Bronchial epithelial cell (primary cell): ENCODE data around the gene EHBP1. TPM values are rescaled to one million over a fixed set of nuclear protein-coding genes. Genes with fewer than 3 reads are reported as not detected.
A peak's percentile ranks its signal among the peaks of the same experiment; 100 is the strongest.

Experiments used
- DNase-seq: peaks from one replicate; pipeline ENCODE4 v3.0.0-alpha.2; 2010; ENCODE audit warnings: low read depth
- FAIRE-seq: peaks from 2 replicates; lab custom pipeline; 2011; peaks lifted over from hg19 to GRCh38; lab: Jason Lieb, UNC
- H3K27me3 ChIP-seq: 2 replicates; pipeline ENCODE4 v1.5.1; 2011; ENCODE audit warnings: low read length; ENCODE audit not compliant: control insufficient read depth, insufficient read depth
- H3K36me3 ChIP-seq: 2 replicates; pipeline ENCODE4 v1.5.1; 2011; ENCODE audit warnings: low read length; ENCODE audit not compliant: control insufficient read depth, insufficient read depth
- H3K4me3 ChIP-seq: 2 replicates; pipeline ENCODE4 v1.5.1; 2011; ENCODE audit warnings: mild to moderate bottlenecking, low read depth, low read length, control low read depth
- total RNA-seq: library from RNA; depleted of rRNA; stranded (reverse); fragments of >200 nt; gene quantifications from 2 replicates; pipeline ENCODE4 v1.2.1, GENCODE V29; 2014
- TF ChIP-seq, protein P1 (sequence below): IDR thresholded peaks from 2 replicates; pipeline ENCODE4 v1.5.1; 2011; ENCODE audit warnings: mild to moderate bottlenecking, moderate library complexity, low read length, control low read depth, inconsistent platforms; ENCODE audit not compliant: insufficient read depth, severe bottlenecking

EHBP1 gene
- total RNA-seq, 1 donor from 2014 or later, result 132 TPM

DNA sequence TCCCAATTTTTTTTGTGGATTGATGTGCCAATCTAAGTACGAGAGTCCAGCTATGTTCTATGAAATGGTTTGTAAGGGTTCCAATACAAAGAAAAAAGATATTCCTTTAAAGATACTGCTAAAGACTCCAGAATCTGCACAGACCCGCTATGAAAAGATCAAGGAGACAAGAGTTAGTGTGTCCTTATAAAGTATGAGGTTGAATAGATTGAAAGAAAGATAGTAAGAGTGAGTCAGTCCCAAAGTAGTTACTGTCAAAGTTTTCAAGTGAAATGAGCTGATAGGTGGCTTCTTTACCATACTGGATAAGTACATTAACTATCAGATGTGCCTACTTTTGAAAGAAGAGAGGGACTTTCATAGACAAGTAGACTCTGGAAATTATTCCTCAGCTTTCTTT, 17.9 kb upstream of the EHBP1 start:
- TF ChIP-seq, protein P1, sequence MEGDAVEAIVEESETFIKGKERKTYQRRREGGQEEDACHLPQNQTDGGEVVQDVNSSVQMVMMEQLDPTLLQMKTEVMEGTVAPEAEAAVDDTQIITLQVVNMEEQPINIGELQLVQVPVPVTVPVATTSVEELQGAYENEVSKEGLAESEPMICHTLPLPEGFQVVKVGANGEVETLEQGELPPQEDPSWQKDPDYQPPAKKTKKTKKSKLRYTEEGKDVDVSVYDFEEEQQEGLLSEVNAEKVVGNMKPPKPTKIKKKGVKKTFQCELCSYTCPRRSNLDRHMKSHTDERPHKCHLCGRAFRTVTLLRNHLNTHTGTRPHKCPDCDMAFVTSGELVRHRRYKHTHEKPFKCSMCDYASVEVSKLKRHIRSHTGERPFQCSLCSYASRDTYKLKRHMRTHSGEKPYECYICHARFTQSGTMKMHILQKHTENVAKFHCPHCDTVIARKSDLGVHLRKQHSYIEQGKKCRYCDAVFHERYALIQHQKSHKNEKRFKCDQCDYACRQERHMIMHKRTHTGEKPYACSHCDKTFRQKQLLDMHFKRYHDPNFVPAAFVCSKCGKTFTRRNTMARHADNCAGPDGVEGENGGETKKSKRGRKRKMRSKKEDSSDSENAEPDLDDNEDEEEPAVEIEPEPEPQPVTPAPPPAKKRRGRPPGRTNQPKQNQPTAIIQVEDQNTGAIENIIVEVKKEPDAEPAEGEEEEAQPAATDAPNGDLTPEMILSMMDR, result no peak
- Histone ChIP-seq H3K36me3 (no peaks in the 10 kb centered on the region), H3K4me3 (no peak overlapping the region), H3K27me3 (no peaks in the 10 kb centered on the region)
- no peak for DNase-seq
- FAIRE-seq, result no peak

DNA sequence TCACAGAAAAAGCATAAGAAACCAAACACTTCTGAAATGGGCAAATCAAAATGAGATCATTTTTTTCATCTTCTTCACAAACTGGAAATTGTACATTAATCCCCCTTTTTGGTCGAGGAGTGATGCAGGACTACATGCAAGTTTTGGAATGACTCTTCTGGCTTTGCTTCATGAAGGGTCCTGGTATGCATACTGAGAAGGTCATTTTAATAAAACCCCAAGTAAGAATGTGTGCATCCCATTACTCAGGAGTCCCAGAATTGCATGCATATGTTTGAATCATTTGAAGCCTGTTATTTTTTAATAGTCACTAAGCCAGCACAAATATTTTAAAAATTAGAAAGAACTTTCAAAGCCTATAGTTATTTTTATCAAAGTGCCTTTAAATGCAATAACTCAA, 16.7 kb upstream of the EHBP1 start:
- Histone ChIP-seq H3K4me3 (no peak overlapping the region), H3K36me3 (no peaks in the 10 kb centered on the region), H3K27me3 (no peaks in the 10 kb centered on the region)
- DNase-seq (no peak), FAIRE-seq (no peak)
- TF ChIP-seq, protein P1, result no peak

DNA sequence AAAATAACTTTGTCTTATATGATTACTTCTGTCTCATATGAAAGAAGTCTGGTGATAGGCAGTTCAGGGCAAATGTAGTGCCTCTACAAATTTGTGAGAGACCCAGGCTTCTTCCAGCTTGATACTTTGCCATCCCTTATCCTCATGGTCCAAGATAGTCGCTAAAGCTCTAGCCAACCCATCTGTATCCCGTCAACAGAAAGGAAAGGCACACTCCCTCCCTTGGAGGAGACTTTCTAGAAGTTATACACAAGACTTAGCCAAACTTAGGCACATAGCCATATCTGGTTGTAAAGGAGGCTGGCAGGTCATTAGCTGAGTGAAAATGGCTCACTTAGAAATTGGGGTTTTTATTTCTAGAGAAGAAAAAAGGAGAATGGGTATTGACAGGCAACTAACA, 14.3 kb upstream of the EHBP1 start:
- no peak overlapping the region for H3K4me3 ChIP-seq
- no peak for FAIRE-seq
- H3K27me3 ChIP-seq, result no peaks in the 10 kb centered on the region
- no peak for DNase-seq
- no peaks in the 10 kb centered on the region for H3K36me3 ChIP-seq
- TF ChIP-seq, protein P1, result no peak

DNA sequence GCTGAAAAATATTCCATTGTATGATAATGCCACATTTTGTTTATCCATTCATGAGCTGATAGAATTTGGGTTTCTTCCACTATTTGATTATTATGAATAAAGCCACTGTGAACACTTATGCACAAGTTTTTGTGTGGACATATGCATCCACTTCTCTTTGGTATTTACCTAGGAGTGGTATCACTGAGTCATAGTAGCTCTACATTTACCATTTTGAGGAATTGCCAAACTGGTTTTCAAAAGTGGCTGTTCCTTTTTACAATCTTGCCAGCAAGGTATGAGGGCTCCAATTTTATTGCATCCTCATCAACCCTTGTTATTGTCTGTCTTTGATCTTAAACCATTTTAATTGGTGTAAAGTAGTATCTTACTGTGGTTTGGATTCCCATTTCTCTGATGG, 13.3 kb upstream of the EHBP1 start:
- no peak overlapping the region for H3K4me3 ChIP-seq
- DNase-seq, result peak; percentile 63
- no peaks in the 10 kb centered on the region for H3K36me3 ChIP-seq
- TF ChIP-seq, protein P1, result no peak
- H3K27me3 ChIP-seq, result no peaks in the 10 kb centered on the region
- FAIRE-seq, result no peak

DNA sequence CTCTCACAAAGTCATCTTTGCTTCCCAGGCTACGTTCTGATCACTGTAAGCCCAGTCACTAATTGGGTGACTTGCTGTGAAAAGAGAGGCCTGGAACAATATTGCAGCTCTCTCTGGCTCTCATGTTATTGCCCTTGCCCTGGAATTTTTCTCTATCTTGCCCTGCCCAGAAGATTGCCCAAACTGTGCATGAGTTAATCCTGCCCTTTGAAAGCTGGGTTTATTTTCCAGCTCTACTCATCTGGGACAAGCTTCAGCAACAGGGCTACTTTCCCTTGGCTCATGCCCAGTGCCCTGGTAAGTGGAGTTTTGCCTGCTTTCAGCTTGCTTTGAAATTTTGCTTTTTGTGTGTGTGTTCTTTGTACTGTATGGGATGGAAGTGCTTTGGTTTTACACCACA, 6.9 kb upstream of the EHBP1 start:
- FAIRE-seq, result peak; percentile 13
- DNase-seq, result peak; percentile 14
- H3K36me3 ChIP-seq, result no peaks in the 10 kb centered on the region
- no peaks in the 10 kb centered on the region for H3K27me3 ChIP-seq
- H3K4me3 ChIP-seq, result no peak overlapping the region
- TF ChIP-seq, protein P1, result no peak

DNA sequence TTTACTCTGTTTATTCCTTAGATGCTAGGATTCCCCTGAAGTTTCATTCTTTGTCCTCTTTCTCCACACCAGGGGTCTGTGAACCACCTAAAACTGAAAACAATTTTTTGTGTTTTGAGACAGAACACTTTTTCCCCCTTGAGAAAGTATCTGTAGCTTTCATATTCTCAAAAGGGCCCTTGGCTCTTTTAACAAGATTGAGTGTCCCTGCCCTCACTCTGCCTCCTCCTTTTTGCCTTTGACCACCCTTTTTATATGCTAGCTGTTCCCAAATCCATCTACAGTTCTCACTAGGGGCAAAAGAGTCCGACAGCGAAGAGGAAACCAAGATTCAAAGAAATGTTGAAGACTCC, 883 bp upstream of the EHBP1 start:
- H3K4me3 ChIP-seq, result peak overlapping the region; percentile 46
- H3K27me3 ChIP-seq, result no peaks in the 10 kb centered on the region
- H3K36me3 ChIP-seq, result no peaks in the 10 kb centered on the region
- no peak for FAIRE-seq
- TF ChIP-seq, protein P1, result no peak
- DNase-seq, result no peak
